Right atrium auricular region (tissue), 2 donors: ENCODE results near the gene RAB6B. TPM values are rescaled to one million over a fixed set of nuclear protein-coding genes. Genes with fewer than 3 reads are reported as not detected.

Experiments used
- DNase-seq: peaks from one replicate; pipeline ENCODE4 v3.0.0-alpha.2; 2019; ENCODE audit warnings: low spot score
- H3K27ac ChIP-seq, 2 donors: fragments of 200-600 bp; sonication (generic); 1 replicate in 1 of 2; 2 replicates in 1 of 2; pipeline ENCODE4 v1.5.1; 2016 to 2019
- H3K27me3 ChIP-seq, 2 donors: fragments of 200-600 bp; sonication (generic); one replicate each; pipeline versions ENCODE4 v1.5.1 to v1.6.0; 2017 to 2019
- H3K36me3 ChIP-seq: fragments of 200-600 bp; sonication (generic); one replicate; pipeline ENCODE4 v1.5.1; 2016
- H3K4me1 ChIP-seq, 2 donors: fragments of 200-600 bp; sonication (generic); one replicate each; pipeline versions ENCODE4 v1.5.1 to v1.6.0; 2017 to 2019
- H3K4me3 ChIP-seq, 2 donors: fragments of 200-600 bp; sonication (generic); 1 replicate in 1 of 2; 2 replicates in 1 of 2; pipeline ENCODE4 v1.5.1; 2017 to 2019; ENCODE audit warnings: mild to moderate bottlenecking in 1 of 2, moderate library complexity in 1 of 2
- H3K9me3 ChIP-seq, 2 donors: fragments of 200-600 bp; sonication (generic); one replicate each; pipeline ENCODE4 v1.5.1; 2019
- CTCF ChIP-seq, 2 donors: fragments of 200-600 bp; sonication (generic); IDR thresholded peaks; one replicate each; pipeline ENCODE4 v1.5.1; 2019; ENCODE audit warnings: antibody characterized with exemption in 2 of 2
- total RNA-seq, 2 donors: library from RNA; depleted of rRNA; stranded (reverse); fragments of >200 nt; gene quantifications; one replicate each; pipeline ENCODE4 v1.1.0, GENCODE V29; 2016

RAB6B gene
- total RNA-seq, 2 donors from 2014 or later = 9.5 to 11.5 TPM

DNA sequence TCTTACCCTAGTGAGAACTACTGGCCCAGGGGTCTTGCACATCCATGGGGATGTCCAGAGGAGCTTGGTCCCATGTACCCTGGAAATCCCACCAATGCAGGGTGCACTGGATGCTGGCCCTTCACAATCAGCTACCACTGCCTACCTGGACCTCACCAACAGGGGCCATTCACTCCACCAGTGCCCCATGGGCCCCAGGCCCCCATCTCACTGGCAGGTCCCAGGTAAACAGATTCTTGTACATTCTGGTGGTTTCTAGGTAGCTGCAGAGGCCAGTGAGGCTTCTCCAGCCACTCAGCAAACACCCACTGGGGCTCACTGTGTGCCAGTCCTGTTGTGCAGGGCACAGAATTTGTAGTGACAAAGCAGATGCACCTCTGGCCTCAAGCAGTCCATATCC lies 24.9 kb downstream of the RAB6B start:
- H3K27ac ChIP-seq = no peak overlapping the region
- H3K9me3 ChIP-seq = no peaks in the 10 kb centered on the region
- H3K27me3 ChIP-seq = no peaks in the 10 kb centered on the region
- no peak for DNase-seq
- no peaks in the 10 kb centered on the region for H3K36me3 ChIP-seq
- peaks cover 0 to 11% of the 10 kb centered on the region in 2 donors for H3K4me1 ChIP-seq
- TF ChIP-seq CTCF (IDR thresholded peaks at IDR 0.05) = no peak
- no peak overlapping the region for H3K4me3 ChIP-seq

- Histone ChIP-seq H3K36me3 (no peaks in the 10 kb centered on the region), H3K4me3 (no peak overlapping the region), H3K27me3 (no peaks in the 10 kb centered on the region), H3K4me1 (peaks cover 0 to 18% of the 10 kb centered on the region in 2 donors), H3K27ac (no peak overlapping the region), H3K9me3 (no peaks in the 10 kb centered on the region)
- DNase-seq = no peak
- no peak for TF ChIP-seq CTCF (IDR thresholded peaks at IDR 0.05)
Observed at GRCh38 chr3:133869586-133869985, 26.1 kb downstream of the RAB6B start.

DNA sequence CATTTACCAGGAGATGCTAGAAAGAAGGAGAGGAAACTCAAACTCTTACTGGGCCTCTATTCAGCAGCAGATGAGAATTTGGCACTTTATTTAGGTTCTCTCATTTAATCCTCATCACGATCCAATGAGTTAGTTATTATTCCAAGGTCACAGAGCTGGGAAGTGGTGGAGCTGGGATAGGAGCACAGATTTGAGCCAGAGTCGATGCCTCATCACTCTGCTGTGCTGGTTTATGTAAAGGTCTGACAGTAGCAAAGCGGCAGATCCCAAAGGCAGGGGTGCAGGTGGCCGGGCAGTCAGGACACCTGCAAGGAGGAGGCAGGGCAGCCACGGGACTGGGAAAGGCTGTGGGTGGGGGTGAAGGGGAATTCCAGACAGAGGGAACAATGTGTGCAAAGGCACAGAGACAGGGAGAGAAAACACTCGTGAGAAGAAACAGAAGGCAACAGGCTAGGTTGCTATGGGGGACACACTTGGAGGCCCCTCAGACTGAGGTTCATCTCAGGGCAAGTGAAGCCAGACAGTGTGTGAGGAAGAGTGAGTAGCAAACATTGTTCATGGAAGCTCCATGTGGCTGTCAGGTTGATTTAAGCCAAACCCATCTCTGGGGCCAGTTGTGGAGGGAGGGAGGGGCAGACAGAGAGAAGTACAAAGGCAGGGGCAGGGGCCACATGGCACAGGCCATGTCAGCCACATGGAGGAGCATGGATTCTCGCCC lies 26.8 kb downstream of the RAB6B start:
- Histone ChIP-seq H3K27ac (no peak overlapping the region), H3K27me3 (no peaks in the 10 kb centered on the region), H3K4me1 (peaks cover 0 to 18% of the 10 kb centered on the region in 2 donors), H3K4me3 (no peak overlapping the region), H3K9me3 (no peaks in the 10 kb centered on the region), H3K36me3 (no peaks in the 10 kb centered on the region)
- no peak for DNase-seq
- no peak for TF ChIP-seq CTCF (IDR thresholded peaks at IDR 0.05)

- Histone ChIP-seq H3K27ac (no peak overlapping the region), H3K4me1 (peaks cover 0 to 18% of the 10 kb centered on the region in 2 donors), H3K9me3 (no peaks in the 10 kb centered on the region), H3K4me3 (no peak overlapping the region), H3K27me3 (no peaks in the 10 kb centered on the region), H3K36me3 (no peaks in the 10 kb centered on the region)
- TF ChIP-seq CTCF (IDR thresholded peaks at IDR 0.05) = no peak
- no peak for DNase-seq
Observed at GRCh38 chr3:133868186-133868585, 27.5 kb downstream of the RAB6B start.

DNA sequence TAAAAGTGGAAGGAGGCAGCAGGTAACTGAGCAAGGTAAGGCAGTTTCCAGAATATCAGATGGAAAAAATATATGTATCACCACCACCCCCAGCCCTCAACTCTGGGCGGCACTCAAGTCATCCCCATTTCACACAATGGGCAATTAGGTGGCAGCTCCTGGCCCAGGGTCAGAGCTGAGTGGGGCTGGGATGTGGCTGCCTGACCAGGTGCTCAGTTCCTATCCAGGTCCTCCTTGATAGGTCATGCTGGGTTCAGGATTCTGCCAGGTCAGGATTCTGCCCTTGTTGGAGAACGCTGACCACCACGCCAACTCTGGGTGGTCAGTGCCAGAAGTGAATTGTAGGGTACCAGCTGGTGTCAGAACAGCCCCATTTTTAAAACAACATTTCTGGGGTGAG lies 29.5 kb downstream of the RAB6B start:
- TF ChIP-seq CTCF (IDR thresholded peaks at IDR 0.05) = no peak
- no peak overlapping the region for H3K27ac ChIP-seq
- H3K4me1 ChIP-seq = peaks cover 0 to 18% of the 10 kb centered on the region in 2 donors
- DNase-seq = no peak
- H3K27me3 ChIP-seq = no peaks in the 10 kb centered on the region
- no peaks in the 10 kb centered on the region for H3K36me3 ChIP-seq
- H3K9me3 ChIP-seq = no peaks in the 10 kb centered on the region
- no peak overlapping the region for H3K4me3 ChIP-seq
